Measurements from ENCODE around the gene EEF2. TPM values are rescaled to one million over a fixed set of nuclear protein-coding genes. Genes with fewer than 3 reads are reported as not detected.

Gene EEF2
- total RNA-seq, 2 experiments from 2014 or later = 1,633 to 3,507 TPM

GRCh38 chr19:3979674-3980352 is 5.5 kb downstream of the EEF2 start:
- Histone ChIP-seq H3K36me3 (ENCODE audit: insufficient read depth, low read length) (peaks cover 99% of the 10 kb centered on the region), H3K9me2 (ENCODE audit: insufficient read depth, low read length) (no peaks in the 10 kb centered on the region), H2AFZ (ENCODE audit: low read length) (no peak overlapping the region), H3K79me2 (ENCODE audit: insufficient read depth, low read depth, low read length) (peaks cover 58% of the 10 kb centered on the region), H3K9me3 (ENCODE audit: low read length) (no peaks in the 10 kb centered on the region), H3K4me3 (ENCODE audit: low read depth, low read length, poor library complexity, severe bottlenecking) (no peak overlapping the region), H4K20me1 (ENCODE audit: insufficient read depth, low read length) (peaks cover 58% of the 10 kb centered on the region), H3K4me1 (ENCODE audit: insufficient read depth, low read length, poor library complexity, severe bottlenecking) (peaks cover 12% of the 10 kb centered on the region), H3K4me2 (ENCODE audit: low read length) (no peak overlapping the region), H3K27ac (ENCODE audit: low read depth, low read length, poor library complexity, severe bottlenecking) (no peak overlapping the region)
- BruUV-seq (replicated peaks) = no TSS peak
- CTCF ChIA-PET (ENCODE audit: unreplicated experiment) = no interaction called here
- POLR2A ChIA-PET = no interaction called here
- no peak for DNase-seq (ENCODE audit: low spot score)
- intact Hi-C loops (cut with micrococcal nuclease; ENCODE audit: unreplicated experiment) = no loop called here
- TF ChIP-seq EZH2phosphoT487 (IDR thresholded peaks at IDR 0.05; ENCODE audit: borderline replicate concordance, low read depth, low read length) (no peak), CTCF (conservative IDR thresholded peaks at IDR 0.05; ENCODE audit: low read length) (no peak)

GRCh38 chr19:3979289-3979673 is 6.0 kb downstream of the EEF2 start:
- TF ChIP-seq CTCF (conservative IDR thresholded peaks at IDR 0.05; ENCODE audit: low read length) (no peak), EZH2phosphoT487 (IDR thresholded peaks at IDR 0.05; ENCODE audit: borderline replicate concordance, low read depth, low read length) (no peak)
- POLR2A ChIA-PET = no interaction called here
- Histone ChIP-seq H2AFZ (ENCODE audit: low read length) (no peak overlapping the region), H4K20me1 (ENCODE audit: insufficient read depth, low read length) (peaks cover 53% of the 10 kb centered on the region), H3K4me2 (ENCODE audit: low read length) (no peak overlapping the region), H3K9me3 (ENCODE audit: low read length) (no peaks in the 10 kb centered on the region), H3K9me2 (ENCODE audit: insufficient read depth, low read length) (no peaks in the 10 kb centered on the region), H3K27ac (ENCODE audit: low read depth, low read length, poor library complexity, severe bottlenecking) (no peak overlapping the region), H3K4me3 (ENCODE audit: low read depth, low read length, poor library complexity, severe bottlenecking) (no peak overlapping the region), H3K4me1 (ENCODE audit: insufficient read depth, low read length, poor library complexity, severe bottlenecking) (peaks cover 12% of the 10 kb centered on the region), H3K36me3 (ENCODE audit: insufficient read depth, low read length) (peaks cover 94% of the 10 kb centered on the region), H3K79me2 (ENCODE audit: insufficient read depth, low read depth, low read length) (peaks cover 53% of the 10 kb centered on the region)
- no TSS peak for BruUV-seq (replicated peaks)
- intact Hi-C loops (cut with micrococcal nuclease; ENCODE audit: unreplicated experiment) = no loop called here
- no peak for DNase-seq (ENCODE audit: low spot score)
- CTCF ChIA-PET (ENCODE audit: unreplicated experiment) = no interaction called here

GRCh38 chr19:3978145-3978544 is 7.1 kb downstream of the EEF2 start:
- no peak for TF ChIP-seq EZH2phosphoT487 (IDR thresholded peaks at IDR 0.05; ENCODE audit: borderline replicate concordance, low read depth, low read length)
- no peak for TF ChIP-seq CTCF (conservative IDR thresholded peaks at IDR 0.05; ENCODE audit: low read length)
- Histone ChIP-seq H3K79me2 (ENCODE audit: insufficient read depth, low read depth, low read length) (peaks cover 42% of the 10 kb centered on the region), H3K4me1 (ENCODE audit: insufficient read depth, low read length, poor library complexity, severe bottlenecking) (peaks cover 4% of the 10 kb centered on the region), H4K20me1 (ENCODE audit: insufficient read depth, low read length) (peaks cover 42% of the 10 kb centered on the region), H3K9me2 (ENCODE audit: insufficient read depth, low read length) (no peaks in the 10 kb centered on the region), H3K36me3 (ENCODE audit: insufficient read depth, low read length) (peaks cover 83% of the 10 kb centered on the region), H3K4me2 (ENCODE audit: low read length) (no peak overlapping the region), H3K27ac (ENCODE audit: low read depth, low read length, poor library complexity, severe bottlenecking) (no peak overlapping the region), H2AFZ (ENCODE audit: low read length) (no peak overlapping the region), H3K4me3 (ENCODE audit: low read depth, low read length, poor library complexity, severe bottlenecking) (no peak overlapping the region), H3K9me3 (ENCODE audit: low read length) (no peaks in the 10 kb centered on the region)
- DNase-seq (ENCODE audit: low spot score) = no peak
- ChIA-PET POLR2A (interaction anchor here (0.5 kb wide), 1 partner anchor 9 kb away, joined by 3 read pairs; no protein-coding TSS in a partner anchor), CTCF (ENCODE audit: unreplicated experiment) (no interaction called here)
- intact Hi-C loops (cut with micrococcal nuclease; ENCODE audit: unreplicated experiment) = no loop called here
- no TSS peak for BruUV-seq (replicated peaks)
